HEK293 (cell line): ENCODE data around the gene UACA.
"Not testable (repeated sequence)": the region's sequence is repeated elsewhere in the genome, so short reads cannot be mapped to it uniquely, and the experiment has no call there.

Experiments
- OVOL3 ChIP-seq: fragments of 450-650 bp; formaldehyde crosslinking; IDR thresholded peaks from 2 replicates; pipeline ENCODE4 v1.5.1; 2016; ENCODE audit warnings: missing biosample characterization, missing genetic modification characterization
- ZBTB1 ChIP-seq: fragments of 450-650 bp; formaldehyde crosslinking; IDR thresholded peaks from 2 replicates; pipeline ENCODE4 v1.5.1; 2016; ENCODE audit warnings: missing biosample characterization, missing genetic modification characterization
- ZFP41 ChIP-seq: fragments of 450-650 bp; formaldehyde crosslinking; IDR thresholded peaks from 2 replicates; pipeline ENCODE4 v1.5.1; 2016; ENCODE audit warnings: missing biosample characterization, missing genetic modification characterization, borderline replicate concordance
- ZNF391 ChIP-seq: fragments of 450-650 bp; formaldehyde crosslinking; IDR thresholded peaks from 2 replicates; pipeline ENCODE4 v1.5.1; 2016; ENCODE audit warnings: low read depth, missing biosample characterization, missing genetic modification characterization, borderline replicate concordance
- ZNF660 ChIP-seq: fragments of 450-650 bp; IDR thresholded peaks from 2 replicates; pipeline ENCODE4 v1.5.1; 2018; ENCODE audit warnings: missing biosample characterization, mild to moderate bottlenecking, missing genetic modification characterization
- ZNF707 ChIP-seq: fragments of 450-650 bp; formaldehyde crosslinking; IDR thresholded peaks from 2 replicates; pipeline ENCODE4 v1.5.1; 2016; ENCODE audit warnings: missing biosample characterization, missing genetic modification characterization
- TF ChIP-seq, protein P1 (sequence below): fragments of 450-650 bp; formaldehyde crosslinking; IDR thresholded peaks from 2 replicates; pipeline ENCODE4 v1.5.1; 2016; ENCODE audit warnings: missing biosample characterization, missing genetic modification characterization
- TF ChIP-seq, protein P2 (sequence below): fragments of 450-650 bp; IDR thresholded peaks from 2 replicates; pipeline ENCODE4 v1.5.1; 2018; ENCODE audit warnings: missing biosample characterization, mild to moderate bottlenecking, missing genetic modification characterization
- TF ChIP-seq, protein P3 (sequence below): fragments of 450-650 bp; formaldehyde crosslinking; conservative IDR thresholded peaks from 2 replicates; pipeline ENCODE4 v1.5.1; 2016; ENCODE audit warnings: low read depth, missing biosample characterization, missing genetic modification characterization
- TF ChIP-seq, protein P4 (sequence below): fragments of 450-650 bp; formaldehyde crosslinking; IDR thresholded peaks from 2 replicates; pipeline ENCODE4 v1.5.1; 2016; ENCODE audit warnings: missing biosample characterization, missing genetic modification characterization

DNA sequence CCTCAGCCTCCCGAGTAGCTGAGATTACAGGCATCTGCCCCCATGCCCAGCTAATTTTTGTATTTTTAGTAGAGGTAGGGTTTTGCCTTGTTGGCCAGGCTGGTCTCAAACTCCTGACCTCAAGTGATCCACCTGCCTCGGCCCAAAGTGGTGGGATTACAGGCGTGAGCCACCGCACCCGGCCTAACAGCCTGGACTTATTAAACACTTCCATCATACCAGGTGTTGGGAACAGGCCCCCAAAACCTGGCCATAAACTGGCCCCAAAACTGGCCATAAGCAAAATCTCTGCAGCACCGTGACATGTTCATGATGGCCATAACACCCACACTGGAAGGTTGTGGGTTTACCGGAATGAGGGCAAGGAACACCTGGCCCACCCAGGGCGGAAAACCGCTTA lies 41.0 kb upstream of the UACA start:
- TF ChIP-seq, protein P1, sequence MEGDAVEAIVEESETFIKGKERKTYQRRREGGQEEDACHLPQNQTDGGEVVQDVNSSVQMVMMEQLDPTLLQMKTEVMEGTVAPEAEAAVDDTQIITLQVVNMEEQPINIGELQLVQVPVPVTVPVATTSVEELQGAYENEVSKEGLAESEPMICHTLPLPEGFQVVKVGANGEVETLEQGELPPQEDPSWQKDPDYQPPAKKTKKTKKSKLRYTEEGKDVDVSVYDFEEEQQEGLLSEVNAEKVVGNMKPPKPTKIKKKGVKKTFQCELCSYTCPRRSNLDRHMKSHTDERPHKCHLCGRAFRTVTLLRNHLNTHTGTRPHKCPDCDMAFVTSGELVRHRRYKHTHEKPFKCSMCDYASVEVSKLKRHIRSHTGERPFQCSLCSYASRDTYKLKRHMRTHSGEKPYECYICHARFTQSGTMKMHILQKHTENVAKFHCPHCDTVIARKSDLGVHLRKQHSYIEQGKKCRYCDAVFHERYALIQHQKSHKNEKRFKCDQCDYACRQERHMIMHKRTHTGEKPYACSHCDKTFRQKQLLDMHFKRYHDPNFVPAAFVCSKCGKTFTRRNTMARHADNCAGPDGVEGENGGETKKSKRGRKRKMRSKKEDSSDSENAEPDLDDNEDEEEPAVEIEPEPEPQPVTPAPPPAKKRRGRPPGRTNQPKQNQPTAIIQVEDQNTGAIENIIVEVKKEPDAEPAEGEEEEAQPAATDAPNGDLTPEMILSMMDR (tag by site-specific recombination): not testable (repeated sequence)
- TF ChIP-seq, protein P2, sequence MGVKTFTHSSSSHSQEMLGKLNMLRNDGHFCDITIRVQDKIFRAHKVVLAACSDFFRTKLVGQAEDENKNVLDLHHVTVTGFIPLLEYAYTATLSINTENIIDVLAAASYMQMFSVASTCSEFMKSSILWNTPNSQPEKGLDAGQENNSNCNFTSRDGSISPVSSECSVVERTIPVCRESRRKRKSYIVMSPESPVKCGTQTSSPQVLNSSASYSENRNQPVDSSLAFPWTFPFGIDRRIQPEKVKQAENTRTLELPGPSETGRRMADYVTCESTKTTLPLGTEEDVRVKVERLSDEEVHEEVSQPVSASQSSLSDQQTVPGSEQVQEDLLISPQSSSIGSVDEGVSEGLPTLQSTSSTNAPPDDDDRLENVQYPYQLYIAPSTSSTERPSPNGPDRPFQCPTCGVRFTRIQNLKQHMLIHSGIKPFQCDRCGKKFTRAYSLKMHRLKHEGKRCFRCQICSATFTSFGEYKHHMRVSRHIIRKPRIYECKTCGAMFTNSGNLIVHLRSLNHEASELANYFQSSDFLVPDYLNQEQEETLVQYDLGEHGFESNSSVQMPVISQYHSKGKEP (tag by site-specific recombination): not testable (repeated sequence)
- TF ChIP-seq ZNF391, ZNF660, ZBTB1, OVOL3, ZFP41, ZNF707 (tag by site-specific recombination): not testable (repeated sequence)
- TF ChIP-seq, protein P3, sequence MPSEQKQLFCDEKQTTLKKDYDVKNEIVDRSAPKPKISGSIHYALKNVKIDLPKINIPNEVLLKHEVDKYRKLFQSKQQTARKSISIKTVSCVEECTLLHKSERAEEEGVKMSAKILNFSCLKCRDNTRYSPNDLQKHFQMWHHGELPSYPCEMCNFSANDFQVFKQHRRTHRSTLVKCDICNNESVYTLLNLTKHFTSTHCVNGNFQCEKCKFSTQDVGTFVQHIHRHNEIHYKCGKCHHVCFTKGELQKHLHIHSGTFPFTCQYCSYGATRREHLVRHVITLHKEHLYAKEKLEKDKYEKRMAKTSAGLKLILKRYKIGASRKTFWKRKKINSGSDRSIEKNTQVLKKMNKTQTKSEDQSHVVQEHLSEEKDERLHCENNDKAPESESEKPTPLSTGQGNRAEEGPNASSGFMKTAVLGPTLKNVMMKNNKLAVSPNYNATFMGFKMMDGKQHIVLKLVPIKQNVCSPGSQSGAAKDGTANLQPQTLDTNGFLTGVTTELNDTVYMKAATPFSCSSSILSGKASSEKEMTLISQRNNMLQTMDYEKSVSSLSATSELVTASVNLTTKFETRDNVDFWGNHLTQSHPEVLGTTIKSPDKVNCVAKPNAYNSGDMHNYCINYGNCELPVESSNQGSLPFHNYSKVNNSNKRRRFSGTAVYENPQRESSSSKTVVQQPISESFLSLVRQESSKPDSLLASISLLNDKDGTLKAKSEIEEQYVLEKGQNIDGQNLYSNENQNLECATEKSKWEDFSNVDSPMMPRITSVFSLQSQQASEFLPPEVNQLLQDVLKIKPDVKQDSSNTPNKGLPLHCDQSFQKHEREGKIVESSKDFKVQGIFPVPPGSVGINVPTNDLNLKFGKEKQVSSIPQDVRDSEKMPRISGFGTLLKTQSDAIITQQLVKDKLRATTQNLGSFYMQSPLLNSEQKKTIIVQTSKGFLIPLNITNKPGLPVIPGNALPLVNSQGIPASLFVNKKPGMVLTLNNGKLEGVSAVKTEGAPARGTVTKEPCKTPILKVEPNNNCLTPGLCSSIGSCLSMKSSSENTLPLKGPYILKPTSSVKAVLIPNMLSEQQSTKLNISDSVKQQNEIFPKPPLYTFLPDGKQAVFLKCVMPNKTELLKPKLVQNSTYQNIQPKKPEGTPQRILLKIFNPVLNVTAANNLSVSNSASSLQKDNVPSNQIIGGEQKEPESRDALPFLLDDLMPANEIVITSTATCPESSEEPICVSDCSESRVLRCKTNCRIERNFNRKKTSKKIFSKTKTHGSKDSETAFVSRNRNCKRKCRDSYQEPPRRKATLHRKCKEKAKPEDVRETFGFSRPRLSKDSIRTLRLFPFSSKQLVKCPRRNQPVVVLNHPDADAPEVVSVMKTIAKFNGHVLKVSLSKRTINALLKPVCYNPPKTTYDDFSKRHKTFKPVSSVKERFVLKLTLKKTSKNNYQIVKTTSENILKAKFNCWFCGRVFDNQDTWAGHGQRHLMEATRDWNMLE (tag by site-specific recombination): not testable (repeated sequence)
- TF ChIP-seq, protein P4, sequence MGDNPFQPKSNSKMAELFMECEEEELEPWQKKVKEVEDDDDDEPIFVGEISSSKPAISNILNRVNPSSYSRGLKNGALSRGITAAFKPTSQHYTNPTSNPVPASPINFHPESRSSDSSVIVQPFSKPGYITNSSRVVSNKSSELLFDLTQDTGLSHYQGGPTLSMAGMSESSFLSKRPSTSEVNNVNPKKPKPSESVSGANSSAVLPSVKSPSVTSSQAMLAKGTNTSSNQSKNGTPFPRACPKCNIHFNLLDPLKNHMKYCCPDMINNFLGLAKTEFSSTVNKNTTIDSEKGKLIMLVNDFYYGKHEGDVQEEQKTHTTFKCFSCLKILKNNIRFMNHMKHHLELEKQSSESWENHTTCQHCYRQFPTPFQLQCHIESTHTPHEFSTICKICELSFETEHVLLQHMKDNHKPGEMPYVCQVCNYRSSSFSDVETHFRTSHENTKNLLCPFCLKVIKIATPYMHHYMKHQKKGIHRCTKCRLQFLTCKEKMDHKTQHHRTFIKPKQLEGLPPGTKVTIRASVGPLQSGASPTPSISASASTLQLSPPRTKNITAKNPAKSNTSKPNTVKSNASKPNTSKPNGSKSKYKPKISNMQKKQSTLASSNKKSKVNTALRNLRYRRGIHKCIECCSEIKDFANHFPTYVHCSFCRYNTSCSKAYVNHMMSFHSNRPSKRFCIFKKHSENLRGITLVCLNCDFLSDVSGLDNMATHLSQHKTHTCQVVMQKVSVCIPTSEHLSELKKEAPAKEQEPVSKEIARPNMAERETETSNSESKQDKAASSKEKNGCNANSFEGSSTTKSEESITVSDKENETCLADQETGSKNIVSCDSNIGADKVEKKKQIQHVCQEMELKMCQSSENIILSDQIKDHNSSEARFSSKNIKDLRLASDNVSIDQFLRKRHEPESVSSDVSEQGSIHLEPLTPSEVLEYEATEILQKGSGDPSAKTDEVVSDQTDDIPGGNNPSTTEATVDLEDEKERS: not testable (repeated sequence)
